GM21360 (cell line): ENCODE data around the gene ZNF107.
"Not testable (repeated sequence)": the region's sequence is repeated elsewhere in the genome, so short reads cannot be mapped to it uniquely, and the experiment has no call there.

Source experiments
- ATAC-seq: cut with Tn5 transposase; IDR thresholded peaks from one replicate; pipeline ENCODE4 v1.9.1; 2021; ENCODE audit warnings: mild to moderate bottlenecking, moderate library complexity; ENCODE audit not compliant: unreplicated experiment

Gene ZNF107

GRCh38 chr7:64642875-64643274 is 23.1 kb upstream of the ZNF107 start:
- ATAC-seq, result no peak

- ATAC-seq, result no peak
These were observed 22.4 kb upstream of the ZNF107 start for GRCh38 chr7:64643566-64643965.

GRCh38 chr7:64651203-64651602 is 14.7 kb upstream of the ZNF107 start:
- no peak for ATAC-seq

- ATAC-seq, result no peak
These were observed 14.2 kb upstream of the ZNF107 start for GRCh38 chr7:64651632-64652165.

GRCh38 chr7:64653721-64654401 is 12.1 kb upstream of the ZNF107 start:
- no peak for ATAC-seq

- ATAC-seq, result no peak
These were observed 11.0 kb upstream of the ZNF107 start for GRCh38 chr7:64654796-64655548.

GRCh38 chr7:64655811-64656210 is 10.1 kb upstream of the ZNF107 start:
- no peak for ATAC-seq

- no peak for ATAC-seq
These were observed 9.4 kb upstream of the ZNF107 start for GRCh38 chr7:64656489-64656888.

- ATAC-seq, result not testable (repeated sequence)
These were observed 3.8 kb upstream of the ZNF107 start for GRCh38 chr7:64662091-64662490.

GRCh38 chr7:64666663-64667050 is 724 bp downstream of the ZNF107 start:
- no peak for ATAC-seq

- no peak for ATAC-seq
These were observed 1.4 kb downstream of the ZNF107 start for GRCh38 chr7:64667311-64667710.

- no peak for ATAC-seq
These were observed 6.5 kb downstream of the ZNF107 start for GRCh38 chr7:64672414-64672813.

GRCh38 chr7:64685091-64685490 is 19.2 kb downstream of the ZNF107 start:
- no peak for ATAC-seq

GRCh38 chr7:64685741-64686140 is 19.8 kb downstream of the ZNF107 start:
- ATAC-seq, result no peak

- peak; percentile 79 for ATAC-seq
These were observed 20.7 kb downstream of the ZNF107 start for GRCh38 chr7:64686493-64687184.

GRCh38 chr7:64687249-64687648 is 21.3 kb downstream of the ZNF107 start:
- ATAC-seq, result no peak

GRCh38 chr7:64688988-64689387 is 23.1 kb downstream of the ZNF107 start:
- ATAC-seq, result no peak

GRCh38 chr7:64691831-64692230 is 25.9 kb downstream of the ZNF107 start:
- no peak for ATAC-seq

GRCh38 chr7:64697863-64698262 is 31.9 kb downstream of the ZNF107 start:
- ATAC-seq, result not testable (repeated sequence)

- no peak for ATAC-seq
These were observed 40.8 kb downstream of the ZNF107 start for GRCh38 chr7:64706625-64707292.

- ATAC-seq, result not testable (repeated sequence)
These were observed 52.0 kb downstream of the ZNF107 start for GRCh38 chr7:64717896-64718295.
